NCI-H2196 treated with DMSO at 0.1 percent for 48 hours (cell line): ENCODE data around the gene SH3BGR.

ENCODE experiments used
- DNase-seq: peaks from one replicate; lab custom pipeline; 2025; ENCODE audit not compliant: unreplicated experiment; lab: John Stamatoyannopoulos, UW

The SH3BGR gene

DNA sequence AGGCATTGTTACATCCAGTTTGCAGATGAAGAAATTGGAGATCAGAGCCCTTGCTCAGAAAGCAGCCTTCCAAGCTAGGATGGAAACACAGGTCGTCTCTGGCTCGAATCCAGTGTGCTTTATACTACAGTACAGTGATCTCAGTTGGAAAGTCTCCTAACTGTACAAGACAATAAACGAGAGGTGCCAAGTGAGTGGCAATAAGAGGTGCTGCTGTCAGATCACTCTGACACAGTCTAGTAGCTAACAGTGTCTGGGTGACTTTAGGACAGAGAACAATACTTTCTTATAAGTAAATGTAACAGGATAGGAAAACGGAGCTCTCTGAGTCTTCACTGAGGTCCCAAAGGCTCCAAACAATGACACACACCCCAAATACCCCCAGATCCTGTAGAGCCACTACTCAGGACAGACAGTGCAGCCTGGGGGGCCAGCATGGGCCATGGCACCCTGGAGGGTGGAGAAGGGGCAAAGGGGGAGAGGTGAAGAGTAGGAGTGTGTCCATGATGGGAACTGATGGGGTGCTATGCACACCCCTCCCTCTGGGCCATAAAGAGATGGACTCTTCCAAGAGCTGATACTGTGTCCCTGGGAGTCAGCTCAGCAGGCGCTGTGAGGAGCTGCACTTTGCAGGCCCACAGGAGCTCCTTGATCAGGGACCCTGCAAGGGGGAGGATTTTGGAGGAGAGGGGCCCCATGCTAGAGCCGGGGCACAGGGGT is 3.3 kb downstream of the SH3BGR start:
- no peak for DNase-seq

DNA sequence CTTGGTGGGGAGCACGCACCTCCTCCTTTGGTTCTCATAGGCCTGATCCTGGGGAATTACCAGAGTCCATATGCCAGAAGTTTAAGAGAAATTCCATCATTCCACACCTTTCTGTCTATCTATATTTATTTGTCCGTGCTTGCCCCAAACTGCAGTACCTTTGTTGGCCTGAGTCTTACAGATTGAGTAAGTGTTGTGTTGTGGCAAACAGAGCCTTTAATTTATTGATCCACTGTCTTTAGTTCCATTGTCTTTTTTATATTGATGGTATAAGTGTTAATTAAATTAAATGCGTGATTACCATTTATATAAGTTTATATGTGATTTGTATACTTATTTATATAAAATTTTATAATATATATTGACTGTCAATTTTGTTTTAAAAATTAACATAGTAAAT is 4.9 kb downstream of the SH3BGR start:
- DNase-seq: no peak

DNA sequence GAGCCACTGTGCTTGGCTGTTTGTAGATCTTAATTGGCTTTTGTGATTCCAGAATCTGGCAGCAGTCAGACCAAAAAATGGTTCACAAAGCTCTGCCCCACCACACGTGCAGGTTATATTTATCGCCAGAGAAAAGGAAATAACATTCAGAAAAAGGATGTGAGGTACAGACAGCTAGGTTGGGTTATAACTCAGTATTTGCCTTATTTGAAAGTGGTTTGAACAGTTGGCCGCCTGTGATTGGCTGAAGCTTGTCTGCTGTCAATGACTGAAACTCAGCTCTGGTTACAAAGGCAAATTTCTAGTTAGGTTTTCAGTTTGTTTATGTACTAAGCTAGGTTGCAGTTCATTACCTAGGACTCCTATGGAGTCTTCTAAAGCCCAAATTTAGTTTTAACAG is 9.6 kb downstream of the SH3BGR start:
- DNase-seq: no peak

DNA sequence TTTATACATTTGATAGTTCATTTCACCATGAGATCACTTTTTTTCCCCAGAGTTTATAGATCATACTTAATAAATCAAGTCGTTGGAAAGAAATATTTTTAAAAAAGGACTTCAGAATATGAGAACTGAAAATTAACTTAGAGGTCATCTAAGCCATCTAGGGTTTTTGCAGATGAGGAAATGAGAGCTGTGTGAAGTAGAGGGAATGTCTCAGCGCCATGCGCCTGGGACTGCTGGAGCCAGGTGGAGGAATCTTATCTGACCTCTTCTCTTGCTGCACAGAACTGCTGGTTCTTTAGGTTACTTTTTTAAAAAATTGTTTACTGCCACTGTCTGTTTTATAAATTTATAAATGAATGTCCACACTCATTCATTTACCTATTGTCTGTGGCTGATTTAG is 11.5 kb downstream of the SH3BGR start:
- DNase-seq: no peak

DNA sequence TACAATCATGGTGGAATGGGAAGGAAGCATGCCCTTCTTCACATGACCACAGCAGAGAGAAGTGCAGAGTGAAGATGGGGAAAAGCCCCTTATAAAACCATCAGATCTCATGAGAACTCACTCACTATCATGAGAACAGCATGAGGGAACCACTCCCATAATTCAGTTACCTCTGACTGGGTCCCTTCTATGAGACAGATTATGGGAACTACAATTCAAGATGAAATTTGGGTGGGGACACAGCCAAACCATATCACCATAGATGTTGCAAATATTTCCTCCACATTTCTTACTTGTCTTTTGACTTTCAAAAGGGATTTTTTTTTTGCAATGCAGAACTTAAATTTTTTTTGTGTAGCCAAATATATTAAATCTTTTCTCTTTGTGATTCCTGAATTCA is 14.8 kb downstream of the SH3BGR start:
- DNase-seq: no peak

DNA sequence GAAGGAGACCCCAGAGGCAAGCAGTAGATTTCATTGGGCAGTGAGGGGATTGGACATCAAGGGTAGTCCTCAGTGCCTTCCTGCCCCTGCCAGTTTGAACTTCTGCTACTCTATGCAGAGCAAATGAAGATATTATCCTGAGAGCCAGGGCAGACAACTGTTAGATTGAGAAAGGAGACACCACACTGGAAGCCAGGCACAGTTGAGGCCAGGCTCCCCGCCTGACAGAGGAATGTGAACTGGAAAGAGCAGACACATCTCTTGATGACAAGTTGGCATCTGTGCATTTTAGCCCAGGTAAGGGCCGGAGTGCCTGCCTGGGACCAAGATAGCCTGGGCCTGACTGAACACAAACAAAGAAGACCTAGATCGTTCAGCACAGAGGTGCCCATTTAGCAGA is 16.0 kb downstream of the SH3BGR start:
- DNase-seq: no peak

DNA sequence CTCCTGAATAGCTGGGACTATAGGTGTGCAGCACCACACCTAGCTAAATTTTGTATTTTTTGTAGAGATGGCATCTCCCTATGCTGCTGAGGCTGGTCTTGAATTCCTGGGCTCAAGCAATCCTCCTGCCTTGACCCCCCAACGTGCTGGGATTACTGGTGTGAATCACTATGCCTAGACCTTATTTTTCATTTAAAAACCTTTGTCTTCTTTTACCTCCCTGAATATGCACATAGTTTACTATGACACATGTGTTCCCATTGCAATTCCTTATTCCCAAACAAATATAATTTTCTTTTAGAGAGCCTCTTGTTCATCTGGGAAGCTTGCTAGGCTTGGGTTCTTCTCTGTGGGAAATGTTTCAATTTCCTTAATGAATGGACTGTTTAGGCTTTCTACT is 16.8 kb downstream of the SH3BGR start:
- DNase-seq: no peak

DNA sequence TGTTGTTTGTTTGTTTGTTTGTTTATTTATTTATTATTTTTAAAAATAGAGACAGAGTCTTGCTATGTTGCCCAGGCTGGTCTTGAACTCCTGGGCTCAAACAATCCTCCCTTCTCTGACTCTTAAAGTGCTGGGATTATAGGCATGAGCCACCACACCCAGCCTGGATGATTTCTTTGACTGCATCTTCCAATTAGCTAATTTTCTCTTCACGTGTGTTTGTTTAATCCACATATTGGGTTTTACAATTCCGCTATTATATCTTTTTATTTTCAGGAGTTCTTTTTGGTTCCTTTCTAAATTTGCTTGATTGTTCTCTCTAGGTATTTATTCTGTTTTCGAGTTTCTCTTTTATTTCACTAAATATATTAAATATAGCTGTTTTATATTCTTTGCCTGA is 19.8 kb downstream of the SH3BGR start:
- DNase-seq: no peak

DNA sequence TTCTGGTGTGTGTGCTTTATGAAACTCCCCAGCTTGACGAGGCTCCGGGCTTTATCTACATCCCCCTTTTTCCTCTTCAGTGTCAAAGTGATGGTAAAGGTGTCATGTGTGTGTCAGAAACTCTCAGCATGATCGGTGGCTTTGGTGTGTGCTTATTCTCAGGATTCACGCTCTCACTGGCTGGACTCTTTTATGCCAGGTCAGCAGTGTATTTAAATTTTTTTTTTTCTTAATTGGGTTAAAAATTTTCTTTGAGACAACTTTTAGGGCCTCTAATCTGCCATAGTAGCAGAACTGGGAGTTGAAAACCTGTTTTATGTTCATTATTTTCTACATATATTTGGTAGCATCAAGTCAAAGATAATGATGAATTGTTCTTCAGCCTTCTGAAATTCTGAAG is 21.0 kb downstream of the SH3BGR start:
- no peak for DNase-seq

DNA sequence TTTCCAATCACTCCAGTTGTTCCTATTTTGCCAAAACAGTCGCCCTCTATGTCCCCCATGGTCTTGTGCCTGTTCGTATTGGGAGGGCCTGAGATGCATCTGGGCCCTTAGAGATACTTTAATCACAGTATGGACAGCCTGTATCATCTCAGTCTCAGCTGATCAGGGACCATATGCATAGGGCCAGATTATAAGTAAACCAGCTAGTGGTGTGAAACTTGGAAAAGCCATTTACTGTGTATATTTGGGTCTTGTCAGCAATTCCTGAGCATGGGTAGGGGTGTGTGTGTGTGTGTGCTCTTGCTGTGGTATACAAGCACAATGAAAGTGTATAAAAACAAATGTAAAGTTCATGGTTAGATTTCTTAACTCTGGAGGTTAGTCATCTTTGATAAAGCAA is 22.8 kb downstream of the SH3BGR start:
- DNase-seq: no peak

DNA sequence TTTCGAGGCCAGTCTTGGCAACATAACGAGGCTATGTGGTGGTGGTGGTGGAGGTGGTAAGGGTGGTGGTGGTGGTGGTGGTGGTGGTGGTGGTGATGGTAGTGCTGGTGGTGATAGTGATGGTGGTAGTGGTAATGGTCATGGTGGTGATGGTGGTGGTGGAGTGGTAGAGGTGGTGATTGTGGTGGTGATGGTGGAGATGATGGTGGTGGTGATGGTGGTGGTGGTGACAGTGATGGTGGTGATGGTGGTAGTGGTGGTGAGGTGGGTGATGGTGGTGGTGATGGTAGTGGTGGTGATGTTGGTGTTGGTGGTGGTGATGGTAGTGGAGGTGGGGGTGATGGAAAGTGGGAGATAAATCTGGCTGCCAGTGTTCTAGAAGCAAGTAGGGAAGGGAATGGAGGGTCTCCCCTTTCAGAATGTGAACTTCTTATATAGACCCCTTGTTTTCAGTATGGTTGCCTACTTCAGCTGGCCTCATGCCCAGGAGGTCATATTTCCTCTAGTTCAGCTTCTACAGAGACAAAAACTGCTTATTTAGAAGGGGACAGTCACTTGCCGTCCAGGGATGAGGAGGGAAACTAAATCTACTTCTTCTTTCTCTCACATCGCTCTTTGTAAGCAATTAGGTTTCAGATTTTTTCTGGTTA is 27.5 kb downstream of the SH3BGR start:
- DNase-seq: no peak

DNA sequence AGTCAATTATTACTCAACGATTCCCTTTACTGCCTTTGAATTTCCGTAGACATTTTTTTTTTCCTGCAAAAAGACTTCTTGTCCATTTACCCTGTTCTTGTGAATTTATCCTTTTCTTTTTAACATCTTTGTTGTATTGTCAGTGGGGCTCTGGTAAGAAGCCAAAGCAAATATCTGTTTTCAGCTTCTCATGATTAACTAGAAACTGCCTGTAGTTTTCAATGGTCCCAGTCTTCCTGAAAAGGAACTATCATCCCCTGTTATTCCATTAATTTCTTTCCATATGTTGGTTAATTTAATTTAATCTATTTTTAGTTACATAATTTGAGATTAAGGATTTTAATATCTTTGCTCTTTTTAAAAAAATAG is 28.0 kb downstream of the SH3BGR start:
- no peak for DNase-seq

DNA sequence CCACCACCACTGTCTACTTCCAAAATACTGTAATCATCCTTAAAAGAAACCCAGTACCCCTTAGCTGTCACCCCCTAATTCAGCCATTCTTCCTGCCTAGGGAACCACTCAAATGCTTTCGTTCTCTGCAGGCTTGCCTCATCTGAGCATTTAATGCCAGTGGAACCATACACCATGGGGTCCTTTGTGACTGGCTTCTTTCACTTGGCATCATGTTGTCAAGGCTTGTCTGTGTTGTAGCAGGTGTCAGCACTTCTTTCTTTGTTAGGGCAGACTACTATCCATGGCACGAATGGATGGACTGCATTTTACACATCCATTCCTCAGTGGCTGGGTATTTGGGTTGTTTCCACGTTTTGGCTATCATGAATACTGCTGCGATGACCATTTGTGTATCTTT is 28.5 kb downstream of the SH3BGR start:
- no peak for DNase-seq

DNA sequence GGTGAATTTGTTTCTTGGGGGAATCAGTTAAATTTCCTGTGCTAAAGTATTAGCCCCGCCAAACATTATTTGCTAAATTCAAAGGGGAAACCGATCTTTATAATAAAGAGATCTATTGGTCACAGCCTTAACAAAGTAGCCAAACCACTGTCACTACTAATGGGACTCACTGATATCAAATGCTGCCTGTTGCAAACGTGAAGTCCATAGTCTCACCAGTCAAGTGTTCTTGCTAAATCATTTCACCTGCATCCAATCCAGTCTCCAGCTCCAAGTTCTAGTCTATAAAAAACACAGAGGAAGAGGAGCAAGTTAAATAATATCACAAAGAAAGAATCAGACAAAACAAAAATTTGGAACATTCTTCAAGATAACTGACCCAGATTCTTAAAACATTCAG is 30.1 kb downstream of the SH3BGR start:
- no peak for DNase-seq

DNA sequence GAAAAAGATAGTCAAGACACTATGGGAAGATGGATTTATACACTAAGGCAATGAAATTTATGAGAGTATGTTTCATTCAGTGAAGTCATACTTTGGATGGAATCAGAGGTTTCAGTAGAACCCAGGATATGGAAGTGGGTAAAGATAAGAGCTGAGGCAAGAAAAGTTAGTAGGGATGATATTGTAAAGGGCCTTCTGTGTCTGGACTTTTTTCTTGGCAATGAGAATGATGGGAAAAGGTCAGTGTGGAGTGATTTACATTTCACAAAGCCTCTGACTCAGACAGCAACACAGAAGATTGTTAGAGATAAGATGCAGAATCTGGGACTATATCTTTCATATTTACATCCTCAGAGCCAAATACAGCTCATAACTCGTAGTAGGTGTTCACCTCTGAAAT is 32.1 kb downstream of the SH3BGR start:
- no peak for DNase-seq

DNA sequence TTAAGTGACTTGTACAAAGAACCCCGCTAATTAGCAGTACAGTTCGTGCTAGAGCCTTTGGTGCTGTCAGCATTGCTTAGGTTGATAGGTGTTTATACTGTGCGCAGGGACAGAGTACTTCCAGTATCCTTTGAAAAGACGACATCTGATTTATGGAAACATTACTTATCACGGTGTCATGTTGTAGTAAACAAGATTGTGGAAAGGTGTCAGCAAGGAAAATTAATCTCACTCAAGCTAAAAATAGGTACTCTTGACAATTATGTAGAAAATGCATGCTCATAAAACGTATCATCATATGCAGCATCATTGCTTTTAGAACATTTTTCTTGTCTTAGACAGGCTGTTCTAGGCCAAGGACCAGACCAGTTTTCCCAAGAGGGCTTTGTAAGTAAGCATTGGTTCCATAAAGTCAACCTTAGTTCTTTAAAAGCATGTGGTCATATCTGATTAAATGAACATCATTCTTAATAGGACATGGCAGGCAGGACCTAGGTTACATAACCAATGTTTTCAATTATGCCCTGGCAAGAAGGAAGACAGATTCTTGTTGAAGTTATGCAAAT is 33.0 kb downstream of the SH3BGR start:
- no peak for DNase-seq

DNA sequence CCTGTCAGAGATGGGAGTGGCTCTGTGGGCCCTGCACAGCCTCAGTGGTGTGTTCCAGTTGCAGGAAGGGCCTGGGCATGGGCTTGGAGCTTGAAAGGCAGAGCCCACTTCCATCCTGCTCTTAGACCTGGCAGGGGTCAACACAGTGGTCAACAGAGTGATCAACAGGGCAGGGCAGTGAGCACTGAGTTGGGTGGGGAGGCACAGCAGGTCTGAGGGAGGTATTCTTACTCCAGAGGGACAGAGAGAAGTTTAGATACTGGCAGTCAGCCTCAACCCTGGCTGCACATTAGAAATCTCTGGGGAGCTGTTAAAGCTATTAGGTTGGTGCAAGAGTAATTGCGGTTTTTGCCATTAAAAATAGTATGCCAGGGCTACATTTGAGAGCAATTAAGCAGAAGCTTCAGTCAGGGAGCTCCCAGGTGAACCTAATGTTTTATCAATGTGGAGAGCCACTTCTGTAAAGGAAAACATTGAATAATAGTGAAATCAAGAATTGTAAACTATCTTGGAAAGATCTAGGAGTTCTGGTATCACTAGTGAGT is 37.7 kb downstream of the SH3BGR start:
- DNase-seq: no peak

DNA sequence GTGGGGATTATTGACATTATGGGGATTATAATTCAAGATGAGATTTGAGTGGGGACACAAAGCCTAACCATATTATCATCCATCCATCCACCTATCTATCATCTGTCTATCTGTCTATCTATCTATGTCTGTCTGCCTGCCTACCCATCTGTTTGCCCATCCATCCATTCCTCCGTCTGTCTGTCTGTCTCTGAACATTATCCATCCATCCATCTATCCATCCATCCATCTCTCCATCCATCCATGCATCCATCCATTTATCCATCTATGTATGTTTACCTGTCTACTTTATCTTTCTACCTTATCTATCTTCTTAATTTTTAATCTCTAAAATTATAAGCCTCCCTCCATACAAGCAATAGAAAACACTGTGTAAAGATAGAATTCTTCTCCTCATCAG is 47.4 kb downstream of the SH3BGR start:
- no peak for DNase-seq

DNA sequence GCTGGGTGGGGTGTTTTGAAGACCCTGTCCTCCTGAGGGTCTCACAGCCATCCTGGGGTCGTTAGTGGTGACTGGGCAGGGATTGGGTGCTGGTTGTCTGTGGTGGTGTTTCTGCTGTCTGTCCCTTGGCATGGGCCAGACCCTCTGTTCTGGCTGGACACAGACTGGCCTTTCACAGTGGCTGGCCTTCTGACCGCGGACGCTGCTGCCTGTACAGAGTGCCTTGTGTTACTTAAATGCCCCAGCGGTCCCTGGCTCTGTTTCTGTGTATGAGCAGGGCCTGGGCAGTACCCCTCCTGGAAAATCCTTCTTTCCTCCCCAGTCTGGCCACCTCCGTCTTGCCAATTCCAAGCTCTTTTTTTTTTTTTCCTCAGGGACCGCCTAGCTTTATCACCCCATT is 50.9 kb downstream of the SH3BGR start:
- DNase-seq: no peak

DNA sequence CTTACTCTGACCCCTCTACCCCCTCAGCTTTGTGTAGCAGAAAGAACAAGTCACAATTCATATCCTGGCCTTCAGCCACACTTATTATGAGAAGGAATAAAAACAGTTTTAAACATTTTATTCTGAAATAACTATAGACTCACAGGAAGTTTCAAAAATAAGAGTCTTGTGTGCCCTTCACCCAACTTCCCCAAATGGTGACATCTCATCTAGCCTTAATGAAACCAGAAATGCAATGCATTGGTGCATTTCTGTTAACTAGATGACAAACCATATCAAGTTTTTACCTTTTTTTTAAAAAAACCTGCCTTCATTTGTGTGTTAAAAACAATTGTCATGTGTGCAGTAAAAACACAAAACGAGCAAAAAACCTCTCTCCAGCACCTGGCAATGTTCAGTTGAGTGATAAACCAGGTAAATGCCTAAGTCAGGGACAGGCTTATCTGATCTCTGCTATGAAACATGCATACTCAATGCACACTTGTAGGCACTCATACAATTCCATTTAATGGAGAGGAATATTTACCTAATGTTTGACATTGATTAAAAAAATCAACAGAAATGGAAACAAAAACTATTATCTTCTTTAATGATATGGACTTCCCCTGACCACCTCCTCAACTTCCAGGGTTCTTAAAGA is 51.5 kb downstream of the SH3BGR start:
- no peak for DNase-seq

DNA sequence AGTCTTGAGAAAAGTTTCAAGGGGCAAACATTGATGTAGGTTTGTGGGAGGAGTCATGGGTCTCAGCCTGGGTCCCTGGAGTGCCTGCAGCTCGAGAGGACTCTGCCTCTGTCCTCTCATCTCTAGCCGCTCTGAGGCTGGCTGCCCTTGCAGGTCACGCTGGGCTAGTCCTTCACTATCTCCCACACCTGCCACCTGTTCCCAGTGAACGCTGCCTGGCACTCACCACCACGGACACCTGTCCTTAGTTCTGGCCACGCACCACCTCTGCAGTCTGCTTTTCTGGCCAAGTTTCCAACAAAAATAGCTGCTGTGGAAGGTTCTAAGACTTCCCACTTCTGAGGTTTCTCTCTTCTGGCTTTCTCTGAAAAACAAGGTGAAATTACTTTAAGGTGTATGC is 52.5 kb downstream of the SH3BGR start:
- no peak for DNase-seq

DNA sequence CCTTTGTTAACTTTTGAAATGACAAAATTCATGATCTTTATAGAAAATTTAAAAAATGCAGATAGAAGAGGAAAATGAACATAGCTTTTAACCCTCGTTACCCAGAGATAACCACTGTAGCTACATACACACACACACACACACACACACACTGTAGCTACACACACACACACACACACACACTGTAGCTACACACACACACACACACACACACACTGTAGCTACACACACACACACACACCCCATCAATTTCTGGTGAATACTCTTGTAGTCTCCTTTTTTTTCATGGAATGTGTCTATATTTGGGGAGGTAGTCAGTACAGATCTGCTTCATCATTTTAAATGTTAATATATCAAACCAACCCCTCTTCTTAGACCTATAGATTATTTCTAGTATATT is 58.5 kb downstream of the SH3BGR start:
- no peak for DNase-seq
